HG03457 (cell line): Measurements from ENCODE around the gene SRPX2.

Experiments
- ATAC-seq: cut with Tn5 transposase; IDR thresholded peaks from one replicate; pipeline ENCODE4 v1.9.1; 2021; ENCODE audit warnings: moderate number of reproducible peaks; ENCODE audit not compliant: unreplicated experiment

Gene SRPX2

GRCh38 chrX:100649550-100650356, 5.8 kb downstream of the SRPX2 start:
- ATAC-seq, result no peak

- no peak for ATAC-seq
These were observed 6.8 kb downstream of the SRPX2 start for GRCh38 chrX:100650841-100651240.

GRCh38 chrX:100652266-100652665, 8.3 kb downstream of the SRPX2 start:
- no peak for ATAC-seq

- ATAC-seq, result no peak
These were observed 10.3 kb downstream of the SRPX2 start for GRCh38 chrX:100654261-100654660.

GRCh38 chrX:100658941-100659381, 15.0 kb downstream of the SRPX2 start:
- no peak for ATAC-seq

GRCh38 chrX:100659431-100660137, 15.6 kb downstream of the SRPX2 start:
- ATAC-seq, result no peak

GRCh38 chrX:100662170-100662569, 18.2 kb downstream of the SRPX2 start:
- ATAC-seq, result no peak

GRCh38 chrX:100662796-100663195, 18.8 kb downstream of the SRPX2 start:
- no peak for ATAC-seq

- no peak for ATAC-seq
These were observed 19.6 kb downstream of the SRPX2 start for GRCh38 chrX:100663642-100664041.

GRCh38 chrX:100672966-100673365, 29.0 kb downstream of the SRPX2 start:
- no peak for ATAC-seq

GRCh38 chrX:100673397-100673953, 29.5 kb downstream of the SRPX2 start:
- ATAC-seq, result no peak

- ATAC-seq, result peak; percentile 67
These were observed 30.7 kb downstream of the SRPX2 start for GRCh38 chrX:100674705-100675104.

- no peak for ATAC-seq
These were observed 33.7 kb downstream of the SRPX2 start for GRCh38 chrX:100677611-100678181.

GRCh38 chrX:100680756-100681155, 36.8 kb downstream of the SRPX2 start:
- ATAC-seq, result no peak

GRCh38 chrX:100681599-100681998, 37.6 kb downstream of the SRPX2 start:
- ATAC-seq, result no peak

GRCh38 chrX:100682939-100683338, 38.9 kb downstream of the SRPX2 start:
- ATAC-seq, result no peak

GRCh38 chrX:100685284-100685996, 41.4 kb downstream of the SRPX2 start:
- ATAC-seq, result no peak

GRCh38 chrX:100685997-100686305, 42.0 kb downstream of the SRPX2 start:
- ATAC-seq, result no peak

- ATAC-seq, result no peak
These were observed 43.1 kb downstream of the SRPX2 start for GRCh38 chrX:100687128-100687527.

GRCh38 chrX:100687546-100687945, 43.5 kb downstream of the SRPX2 start:
- no peak for ATAC-seq

GRCh38 chrX:100695302-100695701, 51.3 kb downstream of the SRPX2 start:
- no peak for ATAC-seq
